ENCODE results near the gene ARHGAP4. TPM values are rescaled to one million over a fixed set of nuclear protein-coding genes. Genes with fewer than 3 reads are reported as not detected.
A peak's percentile ranks its signal among the peaks of the same experiment; 100 is the strongest.

Gene ARHGAP4
- total and polyA plus RNA-seq, 2 of the 4 experiments (the other 2 are of a cell fraction), result 0.18 to 0.72 TPM

GRCh38 chrX:153882086-153882498 lies 44.0 kb downstream of the ARHGAP4 start:
- peak overlapping the region; percentile 58 for H2AFZ ChIP-seq (replicated peaks; ENCODE audit: low read length, poor library complexity)
- no peak overlapping the region for H2AK9ac ChIP-seq (replicated peaks; ENCODE audit: low read depth, low read length, poor library complexity)
- peaks cover 59% of the 10 kb centered on the region for H3K27me3 ChIP-seq (ENCODE audit: control insufficient read depth, insufficient read depth, low read length)
- H3K27ac ChIP-seq (ENCODE audit: insufficient read depth, low read length), result no peak overlapping the region
- no peak overlapping the region for H3K4ac ChIP-seq (ENCODE audit: low read depth, low read length)
- intact Hi-C loops (cut with micrococcal nuclease) (no loop called here), dilution Hi-C loops (cut with HindIII; ENCODE audit: low sequenced_read_pairs, unreplicated experiment) (no loop called here), in situ Hi-C loops (cut with MboI; ENCODE audit: low sequenced_read_pairs) (no loop called here)
- TF ChIP-seq MAZ (IDR thresholded peaks at IDR 0.05; ENCODE audit: borderline replicate concordance, low read depth, low read length) (no peak), CEBPB (IDR thresholded peaks at IDR 0.05; ENCODE audit: low read depth, low read length) (no peak), SMC3 (IDR thresholded peaks at IDR 0.05; ENCODE audit: low read depth, low read length) (no peak), USF2 (IDR thresholded peaks at IDR 0.05; ENCODE audit: low read depth, low read length) (no peak)
- H3K18ac ChIP-seq (ENCODE audit: low read depth, low read length), result no peak overlapping the region
- H3K4me2 ChIP-seq (ENCODE audit: low read depth, low read length), result no peak overlapping the region
- no peak overlapping the region for H3K9ac ChIP-seq (ENCODE audit: low read depth, low read length)
- H4K91ac ChIP-seq (ENCODE audit: insufficient read depth, low read depth, low read length), result no peak overlapping the region
- H4K5ac ChIP-seq (ENCODE audit: low read depth, low read length), result no peak overlapping the region
- no peaks in the 10 kb centered on the region for H3K79me1 ChIP-seq (ENCODE audit: low read depth in 1 of 2, low read length in 2 of 2)
- no peaks in the 10 kb centered on the region for H3K4me1 ChIP-seq (ENCODE audit: control insufficient read depth, insufficient read depth, low read length)
- H2BK15ac ChIP-seq (ENCODE audit: low read depth, low read length), result no peak overlapping the region
- no peaks in the 10 kb centered on the region for H4K20me1 ChIP-seq (ENCODE audit: insufficient read depth, low read length)
- DNase-seq, result peak; percentile 13
- H3K9me1 ChIP-seq (ENCODE audit: insufficient read depth, low read length), result no peaks in the 10 kb centered on the region
- H3K23ac ChIP-seq (ENCODE audit: low read depth, low read length), result no peak overlapping the region
- CTCF ChIA-PET, result no interaction called here
- no peaks in the 10 kb centered on the region for H3K36me3 ChIP-seq (ENCODE audit: control insufficient read depth, insufficient read depth, low read length)
- no peak overlapping the region for H2BK20ac ChIP-seq (ENCODE audit: low read depth, low read length)
- no peak overlapping the region for H3K56ac ChIP-seq (ENCODE audit: extremely low read depth, insufficient read depth, low read length)
- ATAC-seq (ENCODE audit: low read depth), result peak; percentile 22; the same call in 1 of the 2 replicates
- H4K8ac ChIP-seq (ENCODE audit: low read depth in 2 of 2, low read length in 2 of 2), result no peak overlapping the region
- 33% methylated on average over 1 of the region's 8 CpGs; no CpG with 5 or more reads in 1 of the 2 experiments for WGBS, 2 experiments (ENCODE audit: extremely low coverage in 2 of 2, insufficient read length in 1 of 2)
- H3K4me3 ChIP-seq (ENCODE audit: insufficient read depth, low read depth, low read length), result no peak overlapping the region
- no peak overlapping the region for H2BK120ac ChIP-seq (ENCODE audit: low read depth, low read length)
- H3K9me3 ChIP-seq (ENCODE audit: control insufficient read depth, insufficient read depth, low read length), result no peaks in the 10 kb centered on the region; the same call in 1 of the 2 replicates
- no peak overlapping the region for H2AK5ac ChIP-seq (ENCODE audit: low read depth, low read length)
- POLR2A ChIA-PET (ENCODE audit: unreplicated experiment), result no interaction called here
- H2BK5ac ChIP-seq (ENCODE audit: low read depth, low read length, poor library complexity, severe bottlenecking), result no peak overlapping the region
- no TSS peak for BruUV-seq (replicated peaks)
- no peak overlapping the region for H3K14ac ChIP-seq (replicated peaks; ENCODE audit: low read depth, low read length)

Data from IMR-90 (cell line).